ENCODE data around the gene MYO18A.
A peak's percentile ranks its signal among the peaks of the same experiment; 100 is the strongest.

Gene MYO18A

DNA sequence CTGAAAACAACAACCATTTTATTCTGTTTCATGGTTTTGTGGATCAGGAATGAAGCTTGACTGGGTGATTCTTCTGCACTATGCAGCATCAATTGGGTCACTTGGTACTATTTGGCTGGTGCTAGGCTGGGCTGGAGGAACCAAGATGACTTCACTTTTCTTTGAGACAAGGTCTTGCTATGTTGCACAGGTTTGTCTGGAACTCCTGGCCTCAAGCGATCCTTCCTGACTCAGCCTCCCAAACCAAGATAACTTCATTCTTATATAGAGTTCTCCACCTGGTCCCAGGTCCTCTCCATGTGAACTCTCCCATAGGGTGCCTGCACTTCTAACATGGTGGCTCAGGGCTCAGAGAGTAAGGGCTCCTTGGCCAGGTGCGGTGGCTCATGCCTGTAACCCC, 139.1 kb downstream of the MYO18A start:
- DNase-seq (ENCODE audit: insufficient read length, low spot score) (no peak), FAIRE-seq (no peak)
- TF ChIP-seq, protein P1, sequence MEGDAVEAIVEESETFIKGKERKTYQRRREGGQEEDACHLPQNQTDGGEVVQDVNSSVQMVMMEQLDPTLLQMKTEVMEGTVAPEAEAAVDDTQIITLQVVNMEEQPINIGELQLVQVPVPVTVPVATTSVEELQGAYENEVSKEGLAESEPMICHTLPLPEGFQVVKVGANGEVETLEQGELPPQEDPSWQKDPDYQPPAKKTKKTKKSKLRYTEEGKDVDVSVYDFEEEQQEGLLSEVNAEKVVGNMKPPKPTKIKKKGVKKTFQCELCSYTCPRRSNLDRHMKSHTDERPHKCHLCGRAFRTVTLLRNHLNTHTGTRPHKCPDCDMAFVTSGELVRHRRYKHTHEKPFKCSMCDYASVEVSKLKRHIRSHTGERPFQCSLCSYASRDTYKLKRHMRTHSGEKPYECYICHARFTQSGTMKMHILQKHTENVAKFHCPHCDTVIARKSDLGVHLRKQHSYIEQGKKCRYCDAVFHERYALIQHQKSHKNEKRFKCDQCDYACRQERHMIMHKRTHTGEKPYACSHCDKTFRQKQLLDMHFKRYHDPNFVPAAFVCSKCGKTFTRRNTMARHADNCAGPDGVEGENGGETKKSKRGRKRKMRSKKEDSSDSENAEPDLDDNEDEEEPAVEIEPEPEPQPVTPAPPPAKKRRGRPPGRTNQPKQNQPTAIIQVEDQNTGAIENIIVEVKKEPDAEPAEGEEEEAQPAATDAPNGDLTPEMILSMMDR (IDR thresholded peaks at IDR 0.05; ENCODE audit: insufficient read depth, missing control alignments), result no peak

DNA sequence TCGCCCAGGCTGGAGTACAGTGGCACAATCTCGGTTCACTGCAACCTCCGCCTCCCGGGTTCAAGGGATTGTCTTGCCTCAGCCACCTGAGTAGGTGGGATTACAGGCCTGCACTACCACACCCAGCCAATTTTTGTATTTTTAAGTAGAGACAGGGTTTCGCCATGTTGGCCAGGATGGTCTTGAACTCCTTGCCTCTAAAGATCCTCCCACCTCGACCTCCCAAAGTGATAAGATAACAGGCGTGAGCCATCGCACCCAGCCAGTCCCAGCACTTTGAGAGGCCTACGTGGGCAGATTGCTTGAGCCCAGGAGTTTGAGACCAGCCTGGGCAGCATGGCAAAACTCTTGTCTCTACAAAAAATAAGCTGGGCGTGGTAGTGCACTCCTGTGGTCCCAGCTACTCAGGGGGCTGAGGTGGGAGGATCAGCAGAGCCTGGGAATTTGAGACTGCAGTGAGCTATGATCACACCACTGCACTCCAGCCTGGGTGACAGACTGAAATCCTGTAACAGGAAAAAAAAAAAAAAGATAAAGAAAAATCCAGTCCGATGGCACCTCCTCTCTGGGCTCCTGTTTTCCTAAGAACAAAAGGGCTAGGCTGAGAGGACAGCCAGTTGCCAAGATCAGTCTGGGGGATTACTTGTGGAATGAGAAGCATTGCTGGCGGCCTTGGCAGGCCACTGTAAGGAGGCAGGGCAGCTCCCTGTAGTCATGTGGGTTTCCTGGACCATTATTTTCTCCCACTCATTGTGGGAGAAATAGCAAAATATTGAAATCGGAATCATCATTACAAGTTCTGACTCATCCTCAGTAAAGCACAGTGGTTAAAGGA, 140.2 kb downstream of the MYO18A start:
- TF ChIP-seq, protein P1 (IDR thresholded peaks at IDR 0.05; ENCODE audit: insufficient read depth, missing control alignments), result no peak
- DNase-seq (ENCODE audit: insufficient read length, low spot score) (no peak), FAIRE-seq (no peak)

DNA sequence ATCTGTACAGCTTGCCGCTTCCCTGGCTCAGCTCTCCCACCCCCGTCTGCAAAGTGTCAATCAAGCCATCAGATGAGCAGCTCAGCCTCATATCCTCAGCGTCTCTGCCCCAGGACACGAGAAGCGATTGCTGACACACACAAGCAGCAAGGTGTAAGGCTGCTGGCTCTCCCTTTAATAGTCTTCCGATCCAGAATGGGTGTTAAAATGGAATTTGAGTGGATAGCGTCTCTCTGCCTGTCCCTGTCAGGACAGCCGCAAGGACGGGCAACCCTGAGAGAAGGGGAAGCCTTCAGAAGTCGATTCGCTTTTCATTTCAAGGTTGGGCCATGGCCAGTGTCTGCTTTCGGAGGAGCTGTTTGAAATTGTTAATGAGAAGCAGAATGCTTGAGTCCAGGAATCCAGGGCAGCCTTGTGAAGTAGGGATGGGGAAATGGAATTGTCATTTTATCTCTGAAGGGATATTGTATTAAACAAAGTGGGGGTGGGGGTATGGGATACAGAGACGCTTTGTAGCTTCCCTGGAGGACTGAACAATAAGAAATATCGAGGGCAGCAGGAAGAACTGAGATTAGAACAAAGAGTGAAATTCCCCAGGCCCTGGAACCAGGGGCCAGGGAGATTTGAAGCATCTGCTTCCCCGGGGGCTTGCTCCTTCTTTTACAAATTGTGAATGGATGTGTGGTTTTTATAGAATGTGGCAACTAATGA, 142.0 kb downstream of the MYO18A start:
- DNase-seq (ENCODE audit: insufficient read length, low spot score) (no peak), FAIRE-seq (no peak)
- TF ChIP-seq, protein P1 (IDR thresholded peaks at IDR 0.05; ENCODE audit: insufficient read depth, missing control alignments), result no peak

DNA sequence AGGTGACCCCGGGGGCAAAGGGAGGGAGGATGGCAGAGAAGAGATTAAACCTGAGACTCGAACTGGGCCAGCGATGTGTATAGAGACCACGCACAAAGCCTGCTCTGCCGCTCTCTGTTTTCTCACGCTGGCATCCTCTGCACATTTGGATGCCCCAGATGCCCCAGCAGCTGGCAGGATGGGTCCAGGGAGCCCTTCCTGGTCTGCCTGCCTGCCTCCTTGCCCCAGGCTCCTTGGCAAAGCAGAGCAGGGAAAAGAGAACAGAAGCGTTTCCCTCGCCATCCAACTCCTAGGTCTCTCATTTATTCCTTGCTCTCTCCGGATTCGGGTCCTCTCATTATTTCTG, 142.5 kb downstream of the MYO18A start:
- no peak for DNase-seq (ENCODE audit: insufficient read length, low spot score)
- TF ChIP-seq, protein P1 (IDR thresholded peaks at IDR 0.05; ENCODE audit: insufficient read depth, missing control alignments), result no peak
- no peak for FAIRE-seq

DNA sequence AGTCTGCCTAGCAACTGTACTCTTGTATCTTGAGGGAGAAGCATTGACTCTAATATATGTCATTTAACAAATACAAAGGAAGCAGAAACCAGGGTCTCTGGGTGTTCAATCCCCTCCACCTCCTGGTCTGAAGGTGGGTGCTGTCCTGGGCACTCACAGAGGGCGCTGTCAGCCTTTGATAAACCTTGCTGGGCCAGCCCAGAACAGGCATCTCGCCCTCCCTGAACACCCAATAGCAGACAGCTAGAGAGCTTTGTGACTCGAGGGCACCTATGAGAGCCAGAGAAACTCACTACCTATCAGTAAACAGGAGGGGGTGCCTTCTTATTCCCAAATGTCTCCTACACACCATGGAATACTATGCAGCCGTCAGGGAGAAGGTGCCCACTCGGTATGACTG, 143.6 kb downstream of the MYO18A start:
- TF ChIP-seq, protein P1 (IDR thresholded peaks at IDR 0.05; ENCODE audit: insufficient read depth, missing control alignments), result peak; percentile 5
- DNase-seq (ENCODE audit: insufficient read length, low spot score), result no peak
- FAIRE-seq, result no peak

DNA sequence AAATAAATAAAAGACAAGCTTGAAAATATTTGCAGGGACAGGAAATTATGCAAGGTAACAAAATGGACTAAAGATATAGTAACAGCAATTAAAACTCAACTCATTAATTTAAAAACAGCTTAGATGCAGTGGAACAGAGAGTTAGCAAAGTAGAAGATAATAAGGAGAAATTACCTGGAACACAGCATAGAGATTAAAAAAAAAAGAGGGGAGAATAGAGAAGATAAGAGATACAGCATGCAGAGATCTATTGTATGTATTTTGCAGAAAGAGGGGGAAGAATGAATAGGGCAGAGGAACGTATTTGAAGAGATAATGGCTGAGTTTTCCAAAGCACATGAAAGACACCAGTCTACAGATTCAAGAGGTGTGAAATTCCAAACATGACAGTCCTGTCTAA, 145.7 kb downstream of the MYO18A start:
- TF ChIP-seq, protein P1 (IDR thresholded peaks at IDR 0.05; ENCODE audit: insufficient read depth, missing control alignments), result no peak
- no peak for DNase-seq (ENCODE audit: insufficient read length, low spot score)
- no peak for FAIRE-seq

DNA sequence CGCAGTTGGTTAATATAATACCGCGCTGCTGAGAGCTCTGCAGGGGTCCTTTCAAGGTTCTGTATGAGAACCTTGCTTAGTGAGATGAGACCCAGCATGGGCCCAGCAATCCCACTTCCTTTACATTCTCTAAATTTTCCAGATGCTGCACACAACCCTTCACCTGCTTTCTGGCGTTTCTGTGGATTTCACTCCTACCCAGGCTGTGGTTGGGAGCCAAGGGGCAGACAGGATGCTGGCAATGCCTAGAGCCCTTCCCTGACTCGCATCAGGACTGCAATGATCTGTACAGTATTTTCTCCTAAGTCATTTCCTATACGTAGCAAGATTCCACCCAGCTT, 147.4 kb downstream of the MYO18A start:
- DNase-seq (ENCODE audit: insufficient read length, low spot score), result no peak
- TF ChIP-seq, protein P1 (IDR thresholded peaks at IDR 0.05; ENCODE audit: insufficient read depth, missing control alignments), result no peak
- no peak for FAIRE-seq

Measured in D721Med (cell line).